HG03457 (cell line): ENCODE results near the gene DDAH2.

Experiments used
- ATAC-seq: cut with Tn5 transposase; IDR thresholded peaks from one replicate; pipeline ENCODE4 v1.9.1; 2021; ENCODE audit warnings: moderate number of reproducible peaks; ENCODE audit not compliant: unreplicated experiment

Gene DDAH2

DNA sequence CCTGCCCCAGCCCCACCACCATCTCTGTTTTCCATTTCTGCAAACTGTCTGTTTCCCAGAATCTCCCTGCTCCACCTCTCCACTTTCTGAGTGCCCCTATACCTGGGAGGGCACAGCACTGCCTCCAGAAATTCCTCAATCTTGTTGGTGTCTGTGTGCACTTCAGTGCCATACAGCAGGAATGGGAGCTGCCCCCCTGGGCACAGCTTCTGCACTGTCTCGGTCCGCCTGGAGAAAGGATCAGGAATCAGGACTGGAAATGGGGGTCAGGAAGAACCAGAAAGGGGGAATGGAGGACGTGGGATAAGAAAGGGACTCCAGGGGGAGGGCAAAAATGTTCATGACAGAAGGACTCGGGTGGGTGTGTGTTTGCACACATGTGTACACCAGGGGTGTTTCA is 4.6 kb upstream of the DDAH2 start:
- no peak for ATAC-seq

DNA sequence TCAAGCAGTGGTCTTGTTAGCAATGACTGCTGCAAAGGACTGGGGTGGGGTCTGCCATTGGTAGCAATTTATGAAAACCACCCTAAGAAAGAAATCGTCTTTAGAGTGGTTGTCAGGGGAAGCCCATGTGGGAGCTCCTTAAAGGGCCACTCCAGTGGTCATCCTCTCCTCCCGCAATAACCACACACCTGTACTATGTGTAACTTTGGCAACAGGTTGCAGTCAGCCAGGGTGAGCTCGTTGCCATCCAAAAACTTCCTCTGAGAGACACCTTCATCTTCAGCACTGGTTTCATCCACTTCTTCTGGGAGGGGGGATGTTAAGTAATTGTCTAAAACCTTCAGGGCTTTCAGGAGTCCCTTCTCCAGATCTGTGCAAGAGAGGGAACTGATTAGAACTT is 2.9 kb upstream of the DDAH2 start:
- no peak for ATAC-seq

DNA sequence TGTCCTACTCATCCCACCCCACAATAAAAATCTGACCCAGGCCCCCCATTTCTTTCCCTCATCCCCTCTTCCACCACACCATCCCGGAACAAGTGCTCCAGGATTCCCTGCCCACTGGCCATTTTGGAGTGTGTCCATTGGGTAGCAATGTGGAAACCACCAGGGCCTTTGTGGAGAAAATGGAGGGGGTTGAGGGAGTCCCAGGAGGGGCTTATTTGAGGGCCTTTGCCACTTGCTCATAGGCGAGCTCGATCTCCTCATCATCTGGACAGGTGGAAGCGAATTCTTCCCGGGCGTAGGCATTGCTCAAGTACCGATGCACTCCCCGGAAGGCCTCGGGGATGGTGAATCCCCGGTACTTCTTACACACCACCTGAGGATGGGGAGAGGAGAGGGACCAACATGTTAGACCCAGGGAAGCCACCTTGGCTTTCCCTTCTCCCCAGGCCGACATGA is 1.6 kb upstream of the DDAH2 start:
- ATAC-seq, result no peak

DNA sequence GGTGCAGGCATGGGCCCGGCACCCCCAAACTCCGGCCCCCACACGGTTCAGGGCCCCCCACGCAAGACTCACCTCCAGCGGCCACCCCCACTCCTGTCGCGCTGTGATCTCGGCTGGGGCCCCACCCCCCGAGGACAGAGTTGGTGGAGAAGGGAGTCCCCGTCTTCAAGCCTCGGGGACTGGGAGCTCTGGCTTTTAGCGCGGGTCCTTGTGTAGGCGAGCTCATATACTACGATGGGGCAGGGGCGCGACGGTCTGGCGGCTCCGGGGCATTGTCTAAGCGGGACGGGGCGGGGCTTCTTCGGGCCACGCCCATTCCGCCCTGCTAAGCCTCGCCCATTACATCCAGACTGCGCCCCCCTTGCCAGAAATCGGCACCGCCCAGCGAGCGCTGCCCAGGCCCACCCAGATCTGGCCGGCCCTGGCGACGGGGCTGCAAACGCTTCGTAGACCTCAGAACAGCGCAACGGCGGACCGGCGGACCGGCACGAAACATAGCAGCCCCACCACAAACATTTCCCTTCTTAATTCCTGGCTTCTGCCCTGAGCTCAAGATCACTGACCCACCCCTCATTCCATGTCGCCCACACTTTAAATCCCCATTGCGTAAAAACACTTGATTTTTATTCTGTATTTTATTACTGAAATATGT is 1.0 kb upstream of the DDAH2 start:
- ATAC-seq, result no peak

DNA sequence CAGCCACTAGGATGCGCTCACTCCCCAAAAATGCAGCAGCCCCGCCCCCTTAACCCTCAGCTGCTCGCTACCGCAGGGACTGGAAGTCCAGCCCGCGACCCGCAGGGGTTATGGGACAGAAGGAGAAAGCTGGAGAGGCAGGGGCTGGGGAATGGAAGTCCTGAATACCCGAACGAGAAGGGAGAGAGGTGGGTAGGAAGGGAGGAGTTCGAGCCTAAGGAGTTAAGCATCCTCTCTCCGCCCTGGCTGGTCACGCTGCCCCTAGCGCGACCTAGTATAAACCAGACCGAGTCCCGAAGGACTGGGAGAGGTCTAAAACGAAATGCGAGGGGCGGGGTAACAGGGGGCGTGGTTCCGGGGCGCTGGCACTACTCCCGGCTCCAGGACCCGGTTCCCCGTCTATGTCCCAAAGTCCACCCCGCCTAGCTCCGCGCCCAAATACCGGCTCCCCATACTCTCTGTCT is 448 bp upstream of the DDAH2 start:
- no peak for ATAC-seq

DNA sequence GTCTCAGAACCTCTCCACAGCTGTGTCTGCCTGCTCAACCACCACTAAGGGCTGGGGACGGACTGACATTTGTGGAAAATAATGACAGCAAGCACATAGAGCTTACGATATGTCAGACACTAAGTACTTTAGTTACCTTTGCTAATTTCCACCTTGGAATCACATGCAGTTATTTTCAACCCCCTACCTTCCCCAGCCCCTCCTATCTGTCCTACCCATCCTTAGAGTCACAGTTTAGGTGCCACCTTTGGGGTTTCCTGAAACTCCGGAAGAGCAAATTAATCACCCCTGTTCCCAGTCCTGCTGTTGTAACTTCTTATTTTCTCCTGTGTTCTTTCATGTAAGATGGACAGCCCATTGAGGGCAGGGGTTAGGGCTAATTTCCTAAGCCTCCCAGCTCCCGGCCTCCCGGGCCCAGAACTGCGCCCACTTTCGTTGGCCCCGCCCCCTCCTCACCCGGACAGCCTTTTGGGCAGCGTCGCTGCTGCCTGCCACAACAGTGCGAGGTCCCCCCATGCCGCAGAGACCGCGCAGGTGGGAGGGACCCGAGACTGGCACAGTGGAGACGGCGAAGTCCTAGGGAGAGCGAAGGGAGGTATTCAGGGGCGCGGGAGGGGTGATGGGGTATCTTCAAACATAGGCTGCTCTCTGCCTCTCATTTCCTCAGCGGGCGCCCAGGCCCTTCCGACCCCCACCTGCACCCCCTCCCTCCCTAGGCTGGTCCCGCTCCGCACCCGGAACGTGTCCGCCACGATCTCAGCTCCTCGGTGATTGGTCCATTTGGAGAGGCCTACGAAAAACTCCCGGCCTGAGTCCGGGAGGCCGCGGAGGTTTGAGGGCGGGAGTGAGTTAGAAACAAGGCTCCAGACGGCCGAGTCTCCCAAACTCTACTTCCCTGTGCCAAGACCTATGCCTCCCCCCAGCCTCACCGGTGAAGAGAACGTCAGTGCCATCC is 1.1 kb downstream of the DDAH2 start:
- no peak for ATAC-seq

DNA sequence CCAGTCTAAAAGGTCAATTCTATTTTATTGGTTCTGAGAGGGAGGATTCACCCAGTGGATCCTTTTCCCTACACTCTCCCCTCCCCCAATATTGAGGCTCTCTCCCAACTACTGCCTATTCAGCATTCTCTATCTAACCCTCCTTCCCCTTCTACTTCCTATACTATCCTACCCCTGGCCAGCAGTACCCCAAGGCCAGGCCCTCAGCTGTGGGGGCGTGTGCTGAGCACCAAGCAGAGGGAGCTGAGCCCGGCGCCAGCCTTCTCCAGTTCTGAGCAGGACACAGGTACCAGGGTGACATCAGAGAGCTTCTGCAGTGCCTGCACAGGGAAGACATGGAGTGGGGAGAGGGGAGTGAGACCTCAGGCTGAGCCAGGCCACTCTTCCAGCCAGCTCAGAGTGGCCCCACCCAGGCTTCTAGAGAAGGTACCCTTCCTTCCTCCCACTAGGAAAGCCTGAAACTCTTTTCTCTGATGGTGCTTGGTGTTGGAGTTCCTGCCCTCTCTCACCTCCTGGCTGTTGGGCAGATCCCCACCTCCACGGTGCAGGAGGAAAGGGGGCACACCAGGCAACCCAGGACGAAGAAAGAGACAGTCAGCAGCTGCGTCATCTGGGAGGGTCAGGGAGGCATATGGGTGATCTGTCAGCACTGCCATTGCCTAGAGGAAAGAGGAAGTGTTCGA is 1.9 kb downstream of the DDAH2 start:
- ATAC-seq, result no peak

DNA sequence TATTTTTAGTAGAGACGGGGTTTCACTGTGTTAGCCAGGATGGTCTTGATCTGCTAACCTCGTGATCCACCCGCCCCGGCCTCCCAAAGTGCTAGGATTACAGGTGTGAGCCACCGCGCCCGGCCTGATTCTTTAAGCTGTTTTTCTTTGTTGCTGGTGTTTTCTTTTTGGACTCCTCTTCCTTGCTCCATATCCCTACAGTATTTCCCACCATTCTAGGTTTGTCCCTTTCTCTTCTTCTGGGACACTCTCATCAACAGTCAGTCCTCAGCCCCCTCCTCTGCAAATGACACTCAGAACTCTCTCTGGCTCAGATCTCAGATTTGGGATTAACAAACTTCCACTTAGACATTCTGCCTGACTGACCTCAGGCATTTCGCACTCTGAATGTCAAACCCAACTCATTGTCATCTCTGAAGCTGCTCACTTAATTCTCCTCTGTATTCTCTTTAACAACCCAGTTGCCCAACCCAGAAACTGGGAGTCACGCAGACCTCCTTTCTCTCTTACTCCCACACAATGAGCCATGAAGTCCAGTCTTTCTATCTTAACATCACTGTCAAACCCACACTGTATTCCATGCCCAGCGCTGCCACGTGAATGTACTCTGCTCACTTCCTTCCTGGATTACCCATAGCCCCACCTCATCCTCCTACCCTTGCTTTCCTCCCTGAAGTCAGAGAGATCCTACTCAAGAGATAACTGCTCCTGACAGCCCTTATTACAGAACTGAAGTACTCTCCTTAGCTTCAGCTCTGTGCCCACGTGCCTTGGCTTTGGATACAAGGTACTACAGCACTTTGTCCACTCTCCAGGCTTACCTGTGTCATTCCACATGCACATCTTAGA is 3.4 kb downstream of the DDAH2 start:
- ATAC-seq, result no peak

DNA sequence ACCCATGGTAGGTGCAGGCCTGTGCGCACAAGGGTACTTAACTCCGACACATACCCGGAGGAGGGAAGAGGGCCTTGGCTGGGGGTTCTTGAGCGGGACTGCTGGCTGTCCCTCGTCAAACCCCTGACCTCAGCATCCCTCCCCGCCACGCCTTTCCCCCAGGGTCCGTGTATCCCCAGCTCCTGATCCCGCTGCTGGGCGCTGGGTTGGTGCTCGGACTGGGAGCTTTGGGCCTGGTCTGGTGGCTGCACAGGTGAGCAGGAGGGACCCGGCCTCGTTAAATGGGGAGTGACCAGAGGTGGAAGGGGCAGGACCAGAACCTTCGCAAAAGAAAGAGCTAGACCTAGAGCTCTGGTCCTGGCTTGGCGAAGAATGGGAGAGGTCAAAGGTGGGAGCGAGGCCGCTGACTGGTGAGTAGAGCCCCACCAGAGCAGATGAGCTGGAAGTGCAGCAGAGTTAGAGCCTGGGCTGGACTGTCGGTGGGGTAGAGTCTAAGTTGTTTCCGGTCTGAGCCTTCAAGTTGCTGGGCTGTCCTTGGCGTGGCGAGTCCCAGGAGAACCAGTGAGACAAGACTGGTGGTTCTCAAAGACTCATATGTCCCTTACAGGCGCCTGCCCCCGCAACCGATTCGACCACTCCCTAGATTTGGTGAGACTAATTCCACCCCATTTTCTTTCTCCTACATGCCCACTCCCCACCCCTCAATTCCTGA is 5.0 kb downstream of the DDAH2 start:
- ATAC-seq, result no peak

DNA sequence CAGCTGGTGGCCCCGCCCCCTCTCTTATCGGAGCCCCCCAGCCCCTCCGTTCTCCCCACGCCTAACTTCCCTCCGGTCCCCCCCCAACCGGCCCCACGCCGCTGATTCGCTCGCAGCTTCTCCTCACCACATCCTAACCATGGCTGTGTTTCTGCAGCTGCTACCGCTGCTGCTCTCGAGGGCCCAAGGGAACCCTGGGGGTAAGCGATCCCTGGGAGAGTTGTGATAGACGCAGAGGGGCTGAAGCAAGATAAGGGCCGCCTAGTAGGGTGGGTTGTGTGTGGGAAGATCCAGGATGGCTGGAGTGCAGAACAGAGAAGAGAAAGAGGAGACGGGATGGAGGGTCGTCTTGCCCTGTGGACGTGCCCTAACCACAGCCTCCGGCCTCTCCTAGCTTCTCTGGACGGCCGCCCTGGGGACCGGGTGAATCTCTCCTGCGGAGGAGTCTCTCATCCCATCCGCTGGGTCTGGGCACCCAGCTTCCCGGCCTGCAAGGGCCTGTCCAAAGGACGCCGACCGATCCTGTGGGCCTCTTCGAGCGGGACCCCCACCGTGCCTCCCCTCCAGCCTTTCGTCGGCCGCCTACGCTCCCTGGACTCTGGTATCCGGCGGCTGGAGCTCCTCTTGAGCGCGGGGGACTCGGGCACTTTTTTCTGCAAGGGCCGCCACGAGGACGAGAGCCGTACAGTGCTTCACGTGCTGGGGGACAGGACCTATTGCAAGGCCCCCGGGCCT is 5.7 kb downstream of the DDAH2 start, which contains the start of gene MPIG6B:
TSS of gene MPIG6B (plus strand) at position 129 of the 735 bp plus-strand sequence. CDS start at position 140, 11 bp downstream.
- ATAC-seq, result no peak

DNA sequence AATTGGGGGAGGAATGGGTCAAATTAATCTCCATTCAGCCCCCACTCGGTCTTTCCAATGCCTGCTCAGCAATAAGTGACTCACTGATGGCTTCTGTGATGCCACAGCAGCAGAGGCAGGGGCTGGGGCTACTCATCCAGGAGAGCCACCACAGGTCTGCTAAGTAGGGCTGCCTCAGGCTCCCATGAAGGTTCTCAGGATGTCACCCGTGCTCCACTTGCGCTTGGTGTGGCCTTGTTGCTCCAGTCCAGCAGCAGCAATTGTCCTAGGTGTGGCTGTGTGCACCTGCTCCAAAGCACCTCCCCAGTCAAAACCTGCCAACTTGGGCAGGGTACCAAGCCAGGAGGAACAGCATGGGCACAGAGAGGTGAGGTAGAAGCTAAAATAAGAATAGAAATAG is 6.9 kb downstream of the DDAH2 start:
- ATAC-seq, result no peak

DNA sequence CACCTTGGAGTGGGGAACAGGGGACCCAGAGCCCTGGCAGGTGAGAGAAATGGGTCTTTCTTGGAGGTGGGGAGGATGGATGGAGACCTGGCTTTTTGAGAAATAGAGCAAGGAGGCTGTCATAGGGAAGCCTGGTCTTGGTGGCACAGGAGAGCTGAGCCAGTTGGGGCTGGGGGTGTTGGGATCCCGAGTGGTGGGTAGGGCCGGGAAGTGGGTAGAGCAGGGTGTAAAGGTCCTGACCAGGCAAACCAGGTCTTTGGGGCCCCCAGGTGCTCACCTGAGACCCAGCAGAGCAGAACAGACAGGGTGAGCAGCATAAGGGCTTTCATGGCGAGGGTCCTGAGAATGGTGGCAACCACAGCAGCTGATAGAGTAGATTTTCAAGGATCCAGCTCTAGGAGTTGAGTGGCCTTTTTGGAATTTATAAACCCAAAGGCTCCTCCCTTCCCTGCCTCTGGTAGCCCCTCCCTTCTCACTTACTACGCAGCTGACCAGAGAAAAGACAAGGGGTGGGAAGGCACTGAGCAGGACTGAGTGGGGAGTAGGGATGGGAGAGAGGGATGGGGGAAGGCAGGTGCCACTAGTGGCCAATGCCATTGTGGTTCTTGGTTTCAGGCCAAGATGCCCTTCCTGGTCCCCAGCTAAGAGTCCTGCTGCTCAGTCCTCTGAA is 7.6 kb downstream of the DDAH2 start, which contains the start of gene LY6G6C:
TSS of gene LY6G6C (minus strand) at position 396 of the 670 bp plus-strand sequence. CDS start at position 329, 67 bp downstream.
- no peak for ATAC-seq

DNA sequence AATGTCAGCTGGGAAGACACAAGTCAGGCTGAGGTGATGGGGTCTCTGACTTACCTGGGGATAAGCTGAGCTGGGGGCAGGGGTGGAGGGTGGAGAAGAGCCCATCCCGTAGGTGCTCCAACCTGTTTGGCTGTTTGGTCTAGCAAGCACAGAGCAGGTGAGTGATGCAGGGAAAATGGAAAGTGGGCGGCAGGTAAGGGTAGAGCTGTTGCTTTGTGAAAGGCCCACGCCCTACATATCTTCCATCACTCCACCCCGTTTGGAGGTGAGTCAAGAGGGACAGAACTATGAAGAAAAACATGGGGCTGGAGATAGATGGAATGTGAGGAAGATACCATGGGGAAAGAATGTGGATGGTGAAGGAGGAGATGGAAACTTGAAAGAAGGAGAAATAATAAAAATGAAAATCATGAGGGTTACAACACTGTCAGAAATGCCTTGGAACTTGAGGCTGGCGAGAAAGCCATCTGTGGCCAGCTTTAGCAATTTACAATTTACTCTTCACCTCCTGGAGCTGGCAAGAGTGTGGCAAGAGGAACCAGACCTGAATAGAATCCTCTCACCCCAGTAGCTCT is 8.8 kb downstream of the DDAH2 start:
- no peak for ATAC-seq

DNA sequence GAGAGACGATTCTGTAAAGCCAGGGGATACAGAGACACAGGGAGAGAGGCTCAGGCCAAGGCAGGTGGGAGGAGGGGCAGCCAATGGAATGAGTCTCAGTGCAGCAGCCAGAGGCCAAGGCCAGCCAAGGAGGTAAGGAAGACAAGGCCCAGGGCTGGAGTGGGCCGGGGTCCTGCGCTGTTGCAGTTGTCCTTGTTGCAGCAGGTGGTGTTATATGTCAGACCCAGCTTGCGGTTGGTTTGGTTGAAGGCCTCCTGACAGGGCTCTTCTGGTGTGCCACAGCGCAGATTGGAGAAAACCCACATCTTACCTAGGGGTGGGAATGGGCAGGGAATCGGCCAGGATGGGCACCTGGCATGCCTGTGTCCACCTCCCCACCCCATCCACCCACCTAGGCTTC is 10.1 kb downstream of the DDAH2 start:
- no peak for ATAC-seq

DNA sequence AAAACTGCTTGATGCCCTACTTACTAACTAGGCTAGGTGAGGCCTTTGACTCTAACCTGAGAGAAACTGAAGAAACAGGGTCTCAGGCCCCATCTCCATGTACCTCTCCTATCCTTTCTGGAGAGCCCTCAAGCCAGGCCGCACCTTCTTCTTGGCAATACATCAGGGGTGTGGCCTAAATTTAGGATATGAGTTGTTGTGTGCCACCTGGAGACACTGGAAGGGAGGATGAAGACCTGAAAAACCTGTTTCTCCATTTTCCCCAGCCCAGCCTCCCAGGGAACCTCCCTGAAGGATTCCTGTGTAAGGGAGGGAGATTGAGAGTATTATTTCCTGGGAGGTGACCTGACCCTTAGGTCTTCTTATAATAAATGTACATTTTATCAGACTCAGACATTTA is 10.8 kb downstream of the DDAH2 start:
- no peak for ATAC-seq

DNA sequence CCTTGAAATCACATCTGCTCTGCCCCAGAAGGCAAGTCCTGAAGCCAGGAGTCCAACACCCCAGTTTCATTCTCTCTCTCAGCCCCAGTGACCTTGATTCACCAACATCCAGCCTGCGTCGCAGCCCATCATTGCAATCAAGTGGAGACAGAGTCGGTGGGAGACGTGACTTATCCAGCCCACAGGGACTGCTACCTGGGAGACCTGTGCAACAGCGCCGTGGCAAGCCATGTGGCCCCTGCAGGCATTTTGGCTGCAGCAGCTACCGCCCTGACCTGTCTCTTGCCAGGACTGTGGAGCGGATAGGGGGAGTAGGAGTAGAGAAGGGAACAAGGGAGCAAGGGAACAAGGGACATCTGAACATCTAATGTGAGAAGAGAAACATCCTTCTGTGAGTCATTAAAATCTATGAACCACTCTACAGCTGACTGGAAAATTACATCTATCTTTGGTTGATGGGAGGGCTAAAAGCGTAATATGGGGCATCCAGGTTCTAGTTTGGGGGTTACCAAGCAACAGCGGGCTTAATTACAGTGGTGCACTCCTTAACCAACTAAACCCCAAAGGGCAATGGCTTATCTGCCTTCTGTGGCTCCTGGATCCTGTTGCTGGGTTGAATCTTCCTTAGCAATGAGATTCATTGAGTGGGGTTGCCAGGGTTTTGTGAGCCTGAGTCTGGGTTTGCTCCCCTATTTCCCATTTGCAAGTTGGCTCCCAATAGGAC is 11.4 kb downstream of the DDAH2 start:
- ATAC-seq, result no peak
